Measurements from ENCODE around the gene NLE1.

NLE1 gene

GRCh38 chr17:35149941-35150340 lies 7.8 kb upstream of the NLE1 start:
- no peak for TF ChIP-seq CTCF (IDR thresholded peaks at IDR 0.05; ENCODE audit: extremely low read depth, missing control alignments)

GRCh38 chr17:35148144-35148543 lies 6.0 kb upstream of the NLE1 start:
- no peak for DNase-seq (ENCODE audit: low spot score)
- no peak for TF ChIP-seq CTCF (IDR thresholded peaks at IDR 0.05; ENCODE audit: extremely low read depth, missing control alignments)

More at GRCh38 chr17:35149941-35150340, 7.8 kb upstream of the NLE1 start:
- no peak for DNase-seq (ENCODE audit: low spot score)

- DNase-seq (ENCODE audit: low spot score) = no peak
- TF ChIP-seq CTCF (IDR thresholded peaks at IDR 0.05; ENCODE audit: extremely low read depth, missing control alignments) = no peak
Measured at GRCh38 chr17:35147375-35147905, 5.3 kb upstream of the NLE1 start, which contains the start of gene UNC45B. Gene UNC45B, plus strand, starts transcription at chr17:35147817. Its CDS starts 447 bp downstream, at chr17:35148264.

- TF ChIP-seq CTCF (IDR thresholded peaks at IDR 0.05; ENCODE audit: extremely low read depth, missing control alignments) = no peak
- no peak for DNase-seq (ENCODE audit: low spot score)
Measured at GRCh38 chr17:35146214-35146833, 4.2 kb upstream of the NLE1 start.

- DNase-seq (ENCODE audit: low spot score) = no peak
- TF ChIP-seq CTCF (IDR thresholded peaks at IDR 0.05; ENCODE audit: extremely low read depth, missing control alignments) = no peak
Measured at GRCh38 chr17:35144840-35145239, 2.7 kb upstream of the NLE1 start.

GRCh38 chr17:35142467-35142796 lies 329 bp upstream of the NLE1 start:
- DNase-seq (ENCODE audit: low spot score) = no peak
- TF ChIP-seq CTCF (IDR thresholded peaks at IDR 0.05; ENCODE audit: extremely low read depth, missing control alignments) = no peak

GRCh38 chr17:35138218-35138617 lies 3.9 kb downstream of the NLE1 start:
- no peak for TF ChIP-seq CTCF (IDR thresholded peaks at IDR 0.05; ENCODE audit: extremely low read depth, missing control alignments)
- no peak for DNase-seq (ENCODE audit: low spot score)
